ENCODE results near the gene SLC16A7.

DNA sequence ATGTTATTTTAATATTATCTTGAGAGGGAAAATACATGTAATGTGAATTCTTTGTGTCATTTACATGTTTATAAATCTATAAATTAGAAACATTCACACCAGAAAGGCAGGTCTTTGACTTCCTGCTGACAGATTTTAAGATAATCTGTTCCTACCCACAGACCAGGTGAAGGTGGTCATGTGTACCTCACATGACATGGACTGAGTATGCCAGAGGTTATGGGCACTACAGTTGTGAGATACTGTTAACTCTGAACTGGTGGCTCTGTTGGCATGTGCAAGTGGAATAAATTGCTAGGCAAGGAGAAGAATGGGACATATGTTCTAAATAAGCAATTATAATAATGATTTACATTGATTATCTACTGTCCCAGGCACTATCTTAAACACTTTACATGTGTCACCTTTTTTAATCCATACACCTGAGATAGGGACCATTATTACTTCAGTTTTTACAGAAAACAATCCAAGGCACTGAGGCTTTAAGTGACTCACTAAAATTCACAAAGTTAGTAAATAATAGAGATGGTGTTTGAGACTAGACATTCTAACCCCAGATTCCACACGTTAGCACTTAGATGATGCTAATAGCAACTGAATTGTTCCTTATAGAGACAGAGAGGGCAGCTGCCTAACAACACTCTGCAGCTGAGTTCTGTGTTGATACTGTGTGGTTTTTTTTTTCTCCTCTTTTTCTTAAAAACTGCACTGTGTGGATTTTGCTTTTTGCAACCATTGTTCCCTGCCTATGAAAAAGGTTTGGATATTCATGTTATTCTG, 23.8 kb downstream of the SLC16A7 start:
- TF ChIP-seq, protein P1, sequence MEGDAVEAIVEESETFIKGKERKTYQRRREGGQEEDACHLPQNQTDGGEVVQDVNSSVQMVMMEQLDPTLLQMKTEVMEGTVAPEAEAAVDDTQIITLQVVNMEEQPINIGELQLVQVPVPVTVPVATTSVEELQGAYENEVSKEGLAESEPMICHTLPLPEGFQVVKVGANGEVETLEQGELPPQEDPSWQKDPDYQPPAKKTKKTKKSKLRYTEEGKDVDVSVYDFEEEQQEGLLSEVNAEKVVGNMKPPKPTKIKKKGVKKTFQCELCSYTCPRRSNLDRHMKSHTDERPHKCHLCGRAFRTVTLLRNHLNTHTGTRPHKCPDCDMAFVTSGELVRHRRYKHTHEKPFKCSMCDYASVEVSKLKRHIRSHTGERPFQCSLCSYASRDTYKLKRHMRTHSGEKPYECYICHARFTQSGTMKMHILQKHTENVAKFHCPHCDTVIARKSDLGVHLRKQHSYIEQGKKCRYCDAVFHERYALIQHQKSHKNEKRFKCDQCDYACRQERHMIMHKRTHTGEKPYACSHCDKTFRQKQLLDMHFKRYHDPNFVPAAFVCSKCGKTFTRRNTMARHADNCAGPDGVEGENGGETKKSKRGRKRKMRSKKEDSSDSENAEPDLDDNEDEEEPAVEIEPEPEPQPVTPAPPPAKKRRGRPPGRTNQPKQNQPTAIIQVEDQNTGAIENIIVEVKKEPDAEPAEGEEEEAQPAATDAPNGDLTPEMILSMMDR (IDR thresholded peaks at IDR 0.05): no peak
- TF ChIP-seq EP300 (IDR thresholded peaks at IDR 0.05; ENCODE audit: low read depth): no peak
- no peak for TF ChIP-seq POLR2A (IDR thresholded peaks at IDR 0.05)
- no peak for TF ChIP-seq POLR2AphosphoS5 (IDR thresholded peaks at IDR 0.05)
